GM13977 (cell line): Measurements from ENCODE around the gene CNR2.
"Not testable (repeated sequence)": the region's sequence is repeated elsewhere in the genome, so short reads cannot be mapped to it uniquely, and the experiment has no call there.

Experiments used
- DNase-seq: peaks from one replicate; pipeline ENCODE4 v3.0.0; 2012; ENCODE audit warnings: low spot score
- CTCF ChIP-seq: IDR thresholded peaks from 2 replicates; pipeline ENCODE4 v1.5.1; 2012; ENCODE audit warnings: mild to moderate bottlenecking, control low read depth; ENCODE audit not compliant: insufficient read depth; ENCODE audit errors: extremely low read depth, missing control alignments
- in situ Hi-C: fragments of 300-500 bp; cut with MboI; formaldehyde crosslinking; loops from one replicate; pipeline ENCODE4 v1.12.0; 2022; ENCODE audit warnings: low sequenced_read_pairs, low pct_unique_long_range_greater_than_20kb, mixed read lengths, inconsistent platforms; ENCODE audit not compliant: unreplicated experiment

The CNR2 gene

GRCh38 chr1:23902321-23903278 lies 10.6 kb downstream of the CNR2 start:
- in situ Hi-C loops = no loop called here
- no peak for DNase-seq
- no peak for TF ChIP-seq CTCF

- in situ Hi-C loops, DNase-seq: not testable (repeated sequence)
These were observed 13.1 kb downstream of the CNR2 start for GRCh38 chr1:23900017-23900416.

- in situ Hi-C loops = no loop called here
- no peak for TF ChIP-seq CTCF
- no peak for DNase-seq
These were observed 14.1 kb downstream of the CNR2 start for GRCh38 chr1:23899070-23899469.

GRCh38 chr1:23897083-23897482 lies 16.1 kb downstream of the CNR2 start:
- DNase-seq = peak; percentile 46
- no peak for TF ChIP-seq CTCF
- in situ Hi-C loops = no loop called here

GRCh38 chr1:23896491-23896890 lies 16.7 kb downstream of the CNR2 start:
- in situ Hi-C loops = no loop called here
- no peak for DNase-seq
- no peak for TF ChIP-seq CTCF

- in situ Hi-C loops = no loop called here
- DNase-seq = no peak
- no peak for TF ChIP-seq CTCF
These were observed 17.2 kb downstream of the CNR2 start for GRCh38 chr1:23895993-23896392.

- TF ChIP-seq CTCF = no peak
- DNase-seq = no peak
These were observed 18.1 kb downstream of the CNR2 start for GRCh38 chr1:23895082-23895481.

More at GRCh38 chr1:23895082-23895481, 18.1 kb downstream of the CNR2 start:
- in situ Hi-C loops = no loop called here
